ENCODE measurements around the gene ATP7A. TPM values are rescaled to one million over a fixed set of nuclear protein-coding genes. Genes with fewer than 3 reads are reported as not detected.
A peak's percentile ranks its signal among the peaks of the same experiment; 100 is the strongest.

ATP7A gene
- total and polyA plus RNA-seq, 2 experiments from 2014 or later, result 5.4 to 8.4 TPM

DNA sequence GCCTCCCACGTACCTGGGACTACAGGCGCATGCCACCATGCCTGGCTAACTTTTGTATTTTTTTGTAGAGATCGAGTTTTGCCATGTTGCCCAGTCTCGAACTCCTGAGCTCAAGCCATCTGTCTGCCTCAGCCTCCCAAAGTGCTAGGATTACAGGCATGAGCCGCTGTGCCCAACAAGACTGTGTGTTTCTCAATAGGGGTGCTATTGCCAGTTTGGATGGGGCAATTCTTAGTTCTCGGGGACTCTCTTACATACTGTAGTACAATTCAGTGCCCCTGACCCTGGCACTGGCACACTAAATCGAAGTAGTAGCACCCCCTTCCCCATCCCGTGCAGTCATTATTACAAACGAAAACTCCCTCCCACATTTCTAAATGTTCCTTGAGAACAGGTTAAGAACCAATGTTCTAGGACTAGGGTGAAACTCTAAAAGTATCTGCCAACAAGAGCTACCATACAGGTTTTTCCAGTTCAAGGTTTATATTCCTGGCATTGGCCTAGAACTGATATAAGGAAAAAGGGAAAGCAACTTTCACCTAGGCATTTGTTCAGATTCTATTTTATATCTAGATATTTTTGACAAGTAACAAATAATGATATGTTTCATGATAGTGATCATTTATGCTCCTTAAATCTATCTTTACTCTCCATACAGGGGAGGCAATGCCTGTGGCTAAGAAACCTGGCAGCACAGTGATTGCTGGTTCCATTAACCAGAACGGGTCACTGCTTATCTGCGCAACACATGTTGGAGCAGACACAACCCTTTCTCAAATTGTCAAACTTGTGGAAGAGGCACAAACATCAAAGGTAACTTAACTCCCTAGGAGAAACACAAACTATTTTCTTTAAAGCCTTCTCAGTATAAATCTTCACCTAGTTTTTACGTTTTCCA, 109.3 kb downstream of the ATP7A start:
- Histone ChIP-seq H3K36me3 (no peaks in the 10 kb centered on the region), H3K9me3 (ENCODE audit: low read depth) (no peaks in the 10 kb centered on the region), H3K4me1 (ENCODE audit: low read depth) (no peaks in the 10 kb centered on the region), H3K27me3 (no peaks in the 10 kb centered on the region), H3K27ac (no peak overlapping the region), H3K4me3 (no peak overlapping the region)
- TF ChIP-seq, protein P1, sequence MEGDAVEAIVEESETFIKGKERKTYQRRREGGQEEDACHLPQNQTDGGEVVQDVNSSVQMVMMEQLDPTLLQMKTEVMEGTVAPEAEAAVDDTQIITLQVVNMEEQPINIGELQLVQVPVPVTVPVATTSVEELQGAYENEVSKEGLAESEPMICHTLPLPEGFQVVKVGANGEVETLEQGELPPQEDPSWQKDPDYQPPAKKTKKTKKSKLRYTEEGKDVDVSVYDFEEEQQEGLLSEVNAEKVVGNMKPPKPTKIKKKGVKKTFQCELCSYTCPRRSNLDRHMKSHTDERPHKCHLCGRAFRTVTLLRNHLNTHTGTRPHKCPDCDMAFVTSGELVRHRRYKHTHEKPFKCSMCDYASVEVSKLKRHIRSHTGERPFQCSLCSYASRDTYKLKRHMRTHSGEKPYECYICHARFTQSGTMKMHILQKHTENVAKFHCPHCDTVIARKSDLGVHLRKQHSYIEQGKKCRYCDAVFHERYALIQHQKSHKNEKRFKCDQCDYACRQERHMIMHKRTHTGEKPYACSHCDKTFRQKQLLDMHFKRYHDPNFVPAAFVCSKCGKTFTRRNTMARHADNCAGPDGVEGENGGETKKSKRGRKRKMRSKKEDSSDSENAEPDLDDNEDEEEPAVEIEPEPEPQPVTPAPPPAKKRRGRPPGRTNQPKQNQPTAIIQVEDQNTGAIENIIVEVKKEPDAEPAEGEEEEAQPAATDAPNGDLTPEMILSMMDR (IDR thresholded peaks at IDR 0.05; ENCODE audit: low read depth, low read length), result no peak
- DNase-seq (ENCODE audit: low read depth in 1 of 2, low spot score in 1 of 2), result no peak

DNA sequence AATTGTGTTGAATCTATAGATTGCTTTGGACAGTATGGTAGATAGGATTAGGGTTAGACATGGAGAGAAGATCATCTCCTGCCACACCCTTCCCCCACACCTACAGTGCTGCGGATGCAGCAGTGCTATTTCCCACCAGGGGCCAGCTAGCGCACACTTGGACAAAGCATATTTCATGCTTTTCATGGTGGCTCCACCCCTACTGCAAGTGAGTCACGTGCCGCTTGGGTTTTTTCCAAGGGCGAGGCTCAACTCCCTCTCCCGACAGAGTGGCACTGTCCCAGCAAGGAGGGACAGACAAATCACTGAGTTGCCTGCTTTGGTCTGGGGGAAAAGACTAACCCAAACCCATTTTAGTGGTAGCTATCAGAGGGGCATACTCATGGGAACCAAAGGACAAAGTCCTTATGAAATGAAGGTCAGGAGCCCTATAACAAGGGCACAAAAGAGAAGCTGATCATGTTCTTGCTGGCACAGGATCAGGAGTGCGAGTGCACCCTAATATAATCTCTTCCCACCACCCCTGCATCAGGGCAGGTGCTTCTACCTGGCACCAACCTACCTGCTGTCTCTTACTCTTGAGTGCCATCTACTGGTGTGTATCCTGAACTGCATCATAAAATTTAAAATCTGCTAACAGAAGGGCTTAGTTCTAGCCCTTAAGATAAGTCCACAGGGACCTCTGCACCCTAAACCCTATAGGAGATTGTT, 114.0 kb downstream of the ATP7A start:
- peak in 1 of 2 donors; percentile 19 for DNase-seq (ENCODE audit: low read depth in 1 of 2, low spot score in 1 of 2)
- no peak overlapping the region for H3K4me3 ChIP-seq
- no peaks in the 10 kb centered on the region for H3K36me3 ChIP-seq
- no peaks in the 10 kb centered on the region for H3K27me3 ChIP-seq
- TF ChIP-seq, protein P1 (IDR thresholded peaks at IDR 0.05; ENCODE audit: low read depth, low read length), result peak; percentile 57
- no peaks in the 10 kb centered on the region for H3K9me3 ChIP-seq (ENCODE audit: low read depth)
- H3K4me1 ChIP-seq (ENCODE audit: low read depth), result no peaks in the 10 kb centered on the region
- no peak overlapping the region for H3K27ac ChIP-seq

DNA sequence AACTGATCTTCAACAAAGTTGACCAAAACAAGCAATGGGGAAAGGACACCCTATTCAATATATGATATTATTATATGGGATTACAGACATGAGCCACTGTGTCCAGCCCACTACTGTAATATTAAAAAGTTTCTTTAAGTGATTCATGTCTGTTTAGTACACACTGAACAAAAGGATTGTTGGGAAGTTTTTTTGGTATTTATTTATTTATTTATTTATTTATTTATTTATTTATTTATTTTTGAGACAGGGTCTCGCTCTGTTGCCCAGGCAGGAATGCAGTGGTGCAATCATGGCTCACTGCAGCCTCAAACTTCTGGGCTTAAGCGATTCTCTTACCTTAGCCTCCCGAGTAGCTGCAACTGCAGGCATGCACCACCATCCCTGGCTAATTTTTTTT, 117.3 kb downstream of the ATP7A start:
- no peaks in the 10 kb centered on the region for H3K9me3 ChIP-seq (ENCODE audit: low read depth)
- TF ChIP-seq, protein P1 (IDR thresholded peaks at IDR 0.05; ENCODE audit: low read depth, low read length), result no peak
- DNase-seq (ENCODE audit: low read depth in 1 of 2, low spot score in 1 of 2), result no peak
- H3K4me3 ChIP-seq, result no peak overlapping the region
- H3K27me3 ChIP-seq, result no peaks in the 10 kb centered on the region
- no peaks in the 10 kb centered on the region for H3K4me1 ChIP-seq (ENCODE audit: low read depth)
- no peaks in the 10 kb centered on the region for H3K36me3 ChIP-seq
- no peak overlapping the region for H3K27ac ChIP-seq

DNA sequence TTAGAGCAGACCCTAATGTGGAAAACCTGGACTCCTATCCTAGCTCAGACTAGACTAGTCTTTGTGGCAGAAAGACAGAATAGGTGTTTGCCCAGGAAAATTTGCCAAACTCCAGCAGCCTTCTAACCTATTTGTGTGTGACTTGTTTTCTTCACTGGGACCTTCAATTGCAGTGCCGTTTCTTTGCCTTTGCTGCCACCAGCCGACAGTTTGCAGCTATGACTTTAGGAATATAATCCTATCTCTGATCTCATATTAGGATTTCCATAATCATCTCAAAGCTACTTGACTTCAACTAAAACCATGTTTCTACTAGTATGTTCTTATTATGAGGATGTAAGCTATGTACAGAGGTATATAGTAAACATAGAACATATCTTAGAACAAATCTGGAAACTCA, 119.2 kb downstream of the ATP7A start:
- no peaks in the 10 kb centered on the region for H3K27me3 ChIP-seq
- H3K4me1 ChIP-seq (ENCODE audit: low read depth), result no peaks in the 10 kb centered on the region
- H3K4me3 ChIP-seq, result no peak overlapping the region
- no peaks in the 10 kb centered on the region for H3K36me3 ChIP-seq
- peak; percentile 10 to 40 for DNase-seq (ENCODE audit: low read depth in 1 of 2, low spot score in 1 of 2)
- TF ChIP-seq, protein P1 (IDR thresholded peaks at IDR 0.05; ENCODE audit: low read depth, low read length), result peak; percentile 40
- H3K27ac ChIP-seq, result no peak overlapping the region
- H3K9me3 ChIP-seq (ENCODE audit: low read depth), result no peaks in the 10 kb centered on the region

DNA sequence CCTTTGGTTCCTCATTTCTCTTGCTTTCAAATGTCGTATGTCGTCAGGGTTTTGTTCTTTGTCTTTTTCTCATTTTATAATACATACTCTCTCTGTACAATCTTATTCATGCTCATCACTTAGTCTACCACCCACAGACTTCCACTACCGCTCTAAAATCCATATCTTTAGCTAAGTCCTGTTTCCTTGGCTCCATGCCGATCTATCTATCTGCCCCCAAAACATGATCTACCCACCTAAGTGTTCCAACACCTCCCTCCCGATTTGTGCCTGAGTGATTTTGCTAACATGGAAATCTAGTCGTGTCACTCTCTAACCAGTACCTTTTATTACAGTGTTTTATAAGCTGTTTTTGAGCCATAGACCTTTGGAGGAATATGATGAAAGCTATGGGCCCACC, 124.6 kb downstream of the ATP7A start:
- no peaks in the 10 kb centered on the region for H3K4me1 ChIP-seq (ENCODE audit: low read depth)
- no peak overlapping the region for H3K27ac ChIP-seq
- H3K27me3 ChIP-seq, result no peaks in the 10 kb centered on the region
- no peak for DNase-seq (ENCODE audit: low read depth in 1 of 2, low spot score in 1 of 2)
- no peaks in the 10 kb centered on the region for H3K9me3 ChIP-seq (ENCODE audit: low read depth)
- H3K4me3 ChIP-seq, result no peak overlapping the region
- H3K36me3 ChIP-seq, result no peaks in the 10 kb centered on the region
- TF ChIP-seq, protein P1 (IDR thresholded peaks at IDR 0.05; ENCODE audit: low read depth, low read length), result no peak

Measured in cardiac muscle cell (in vitro differentiated cells and primary cell).